ENCODE measurements around the gene NT5DC3. TPM values are rescaled to one million over a fixed set of nuclear protein-coding genes. Genes with fewer than 3 reads are reported as not detected.

Gene NT5DC3
- total and polyA plus RNA-seq, 2 experiments from 2014 or later: 2.8 to 6.3 TPM

DNA sequence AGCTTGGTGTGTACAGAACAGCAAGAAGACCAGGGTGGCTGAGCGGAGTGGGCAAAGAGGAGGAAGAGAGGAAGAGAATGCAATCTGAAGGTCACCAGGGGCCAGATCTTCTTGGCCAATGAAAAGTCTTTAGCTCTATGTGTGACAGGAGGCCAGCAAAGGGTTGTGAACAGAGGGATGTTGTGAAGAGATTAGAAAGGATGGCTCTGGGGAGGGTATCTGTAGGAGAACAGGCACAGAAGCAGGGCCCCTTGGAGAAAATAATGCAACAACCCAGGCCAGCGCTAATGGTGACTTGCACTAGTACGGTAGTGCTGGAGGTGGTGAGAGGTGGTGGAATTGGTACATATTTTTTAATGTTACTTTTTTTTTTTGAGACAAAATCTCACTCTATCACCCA, 97.2 kb downstream of the NT5DC3 start:
- Histone ChIP-seq H3K9me3 (ENCODE audit: low read depth) (no peaks in the 10 kb centered on the region), H3K9me2 (replicated peaks; ENCODE audit: insufficient read depth) (no peaks in the 10 kb centered on the region), H3K27me3 (no peaks in the 10 kb centered on the region), H3K4me3 (no peak overlapping the region), H3K79me2 (no peaks in the 10 kb centered on the region), H2AFZ (no peak overlapping the region), H4K20me1 (ENCODE audit: insufficient read depth, poor library complexity, severe bottlenecking) (no peaks in the 10 kb centered on the region), H3K27ac (no peak overlapping the region), H3K4me2 (no peak overlapping the region), H3K4me1 (ENCODE audit: insufficient read depth) (no peaks in the 10 kb centered on the region), H3K36me3 (replicated peaks; ENCODE audit: insufficient read depth, low read depth) (no peaks in the 10 kb centered on the region)
- TF ChIP-seq, protein P1, sequence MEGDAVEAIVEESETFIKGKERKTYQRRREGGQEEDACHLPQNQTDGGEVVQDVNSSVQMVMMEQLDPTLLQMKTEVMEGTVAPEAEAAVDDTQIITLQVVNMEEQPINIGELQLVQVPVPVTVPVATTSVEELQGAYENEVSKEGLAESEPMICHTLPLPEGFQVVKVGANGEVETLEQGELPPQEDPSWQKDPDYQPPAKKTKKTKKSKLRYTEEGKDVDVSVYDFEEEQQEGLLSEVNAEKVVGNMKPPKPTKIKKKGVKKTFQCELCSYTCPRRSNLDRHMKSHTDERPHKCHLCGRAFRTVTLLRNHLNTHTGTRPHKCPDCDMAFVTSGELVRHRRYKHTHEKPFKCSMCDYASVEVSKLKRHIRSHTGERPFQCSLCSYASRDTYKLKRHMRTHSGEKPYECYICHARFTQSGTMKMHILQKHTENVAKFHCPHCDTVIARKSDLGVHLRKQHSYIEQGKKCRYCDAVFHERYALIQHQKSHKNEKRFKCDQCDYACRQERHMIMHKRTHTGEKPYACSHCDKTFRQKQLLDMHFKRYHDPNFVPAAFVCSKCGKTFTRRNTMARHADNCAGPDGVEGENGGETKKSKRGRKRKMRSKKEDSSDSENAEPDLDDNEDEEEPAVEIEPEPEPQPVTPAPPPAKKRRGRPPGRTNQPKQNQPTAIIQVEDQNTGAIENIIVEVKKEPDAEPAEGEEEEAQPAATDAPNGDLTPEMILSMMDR (IDR thresholded peaks at IDR 0.05; ENCODE audit: poor library complexity): no peak
- TF ChIP-seq EZH2 (IDR thresholded peaks at IDR 0.05; ENCODE audit: borderline replicate concordance) (no peak), EZH2phosphoT487 (IDR thresholded peaks at IDR 0.05; ENCODE audit: low read depth, severe bottlenecking, unreplicated experiment) (no peak)
- no peak for DNase-seq (ENCODE audit: low spot score)
- 97% methylated on average over 3 of the region's 3 CpGs for WGBS (ENCODE audit: low lambda C conversion rate, missing lambda C conversion rate)

DNA sequence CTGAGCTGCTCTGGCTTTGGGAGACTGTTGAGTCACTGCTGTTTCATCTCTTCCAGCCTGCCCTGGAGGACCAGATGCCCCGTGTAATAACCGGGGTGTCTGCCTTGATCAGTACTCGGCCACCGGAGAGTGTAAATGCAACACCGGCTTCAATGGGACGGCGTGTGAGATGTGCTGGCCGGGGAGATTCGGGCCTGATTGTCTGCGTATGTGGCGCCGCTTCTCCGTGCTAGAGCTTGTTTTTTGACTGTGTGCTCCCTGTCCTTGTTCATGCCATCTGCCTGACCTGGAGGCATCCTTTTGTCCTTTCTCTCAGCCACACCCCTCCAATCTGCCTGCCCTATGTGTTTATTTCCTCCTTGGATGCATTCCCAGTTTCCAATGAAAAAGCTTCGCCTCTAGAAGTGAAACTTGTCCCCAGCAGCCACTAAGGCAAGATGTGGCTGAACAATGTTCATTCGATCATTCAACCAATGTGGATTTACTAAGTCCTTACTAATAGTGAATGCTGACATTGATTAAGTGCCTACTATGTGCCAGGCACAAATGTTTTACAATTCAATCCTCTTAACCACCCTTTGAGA, 98.6 kb downstream of the NT5DC3 start:
- DNase-seq (ENCODE audit: low spot score): no peak
- 89% methylated on average over 15 of the region's 15 CpGs for WGBS (ENCODE audit: low lambda C conversion rate, missing lambda C conversion rate)
- Histone ChIP-seq H3K9me3 (ENCODE audit: low read depth) (no peaks in the 10 kb centered on the region), H2AFZ (no peak overlapping the region), H3K9me2 (replicated peaks; ENCODE audit: insufficient read depth) (no peaks in the 10 kb centered on the region), H3K4me1 (ENCODE audit: insufficient read depth) (no peaks in the 10 kb centered on the region), H3K36me3 (replicated peaks; ENCODE audit: insufficient read depth, low read depth) (no peaks in the 10 kb centered on the region), H3K4me3 (no peak overlapping the region), H4K20me1 (ENCODE audit: insufficient read depth, poor library complexity, severe bottlenecking) (no peaks in the 10 kb centered on the region), H3K27me3 (no peaks in the 10 kb centered on the region), H3K4me2 (no peak overlapping the region), H3K79me2 (no peaks in the 10 kb centered on the region), H3K27ac (no peak overlapping the region)
- TF ChIP-seq EZH2 (IDR thresholded peaks at IDR 0.05; ENCODE audit: borderline replicate concordance) (no peak), EZH2phosphoT487 (IDR thresholded peaks at IDR 0.05; ENCODE audit: low read depth, severe bottlenecking, unreplicated experiment) (no peak)
- TF ChIP-seq, protein P1 (IDR thresholded peaks at IDR 0.05; ENCODE audit: poor library complexity): no peak

DNA sequence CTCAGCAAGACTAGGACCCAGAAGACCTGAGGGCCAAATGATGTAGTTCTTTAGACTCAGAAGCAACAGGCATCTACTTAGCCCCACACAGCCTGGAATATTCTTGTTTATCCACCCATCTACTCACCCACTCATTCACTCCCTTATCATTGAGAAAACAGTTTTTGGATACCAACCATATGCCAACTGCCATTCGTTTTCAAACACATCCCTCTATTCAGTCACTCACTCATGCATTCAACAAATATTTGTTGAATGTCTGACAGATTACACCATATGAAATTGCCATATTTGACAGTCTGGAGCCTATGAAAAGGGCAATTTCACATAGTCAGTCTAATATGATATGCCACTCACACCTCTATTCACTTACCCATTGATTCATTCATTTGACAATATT, 103.2 kb downstream of the NT5DC3 start:
- H3K27ac ChIP-seq: no peak overlapping the region
- TF ChIP-seq EZH2 (IDR thresholded peaks at IDR 0.05; ENCODE audit: borderline replicate concordance): no peak
- TF ChIP-seq, protein P1 (IDR thresholded peaks at IDR 0.05; ENCODE audit: poor library complexity): no peak
- no peak for TF ChIP-seq EZH2phosphoT487 (IDR thresholded peaks at IDR 0.05; ENCODE audit: low read depth, severe bottlenecking, unreplicated experiment)
- WGBS (ENCODE audit: low lambda C conversion rate, missing lambda C conversion rate): 69% methylated on average over 1 of the region's 1 CpG

More for the DNA sequence above, 103.2 kb downstream of the NT5DC3 start:
- Histone ChIP-seq H3K27me3 (no peaks in the 10 kb centered on the region), H3K4me1 (ENCODE audit: insufficient read depth) (no peaks in the 10 kb centered on the region), H2AFZ (no peak overlapping the region), H3K9me3 (ENCODE audit: low read depth) (no peaks in the 10 kb centered on the region), H3K4me2 (no peak overlapping the region), H3K79me2 (no peaks in the 10 kb centered on the region), H3K4me3 (no peak overlapping the region), H4K20me1 (ENCODE audit: insufficient read depth, poor library complexity, severe bottlenecking) (no peaks in the 10 kb centered on the region), H3K36me3 (replicated peaks; ENCODE audit: insufficient read depth, low read depth) (no peaks in the 10 kb centered on the region), H3K9me2 (replicated peaks; ENCODE audit: insufficient read depth) (no peaks in the 10 kb centered on the region)
- no peak for DNase-seq (ENCODE audit: low spot score)

Data from hepatocyte (in vitro differentiated cells).